DND-41 (cell line): ENCODE results near the gene GNAO1.

Experiments used
- ATAC-seq: fragments of 200-7000 bp; cut with Tn5 transposase; 3 replicates; pipeline ENCODE4 v1.9.1; 2021; ENCODE audit warnings: low read depth; ENCODE audit not compliant: insufficient read depth
- DNase-seq: peaks from one replicate; pipeline ENCODE4 v3.0.0-alpha.2; 2020
- H2AFZ ChIP-seq: 2 replicates; pipeline ENCODE4 v1.6.0; 2012; ENCODE audit warnings: low read depth, low read length
- H3K27ac ChIP-seq: 2 replicates; pipeline ENCODE4 v1.5.1; 2012; ENCODE audit warnings: low read length, inconsistent platforms
- H3K27me3 ChIP-seq: fragments of 200-600 bp; sonication (generic); 2 replicates; pipeline ENCODE4 v1.6.0; 2012; ENCODE audit warnings: low read length, mild to moderate bottlenecking, inconsistent platforms; ENCODE audit not compliant: insufficient read depth, poor library complexity
- H3K36me3 ChIP-seq: 2 replicates; pipeline ENCODE4 v1.5.1; 2012; ENCODE audit warnings: low read length, inconsistent platforms; ENCODE audit not compliant: insufficient read depth
- H3K4me1 ChIP-seq: 2 replicates; pipeline ENCODE4 v1.5.1; 2012; ENCODE audit warnings: mild to moderate bottlenecking, low read length; ENCODE audit not compliant: insufficient read depth
- H3K4me2 ChIP-seq: 2 replicates; pipeline ENCODE4 v1.6.0; 2012; ENCODE audit warnings: mild to moderate bottlenecking, moderate library complexity, low read length, inconsistent platforms; ENCODE audit not compliant: insufficient read depth
- H3K4me3 ChIP-seq, 2 experiments: fragments of 200-600 bp in 1 of 2; shearing (Covaris generic) in 1 of 2; 2 replicates each; pipeline ENCODE4 v1.5.1; 2012 to 2016; ENCODE audit warnings: inconsistent platforms in 2 of 2, low read length in 2 of 2, mild to moderate bottlenecking in 2 of 2, low read depth in 1 of 2, moderate library complexity in 1 of 2
- H3K79me2 ChIP-seq: 2 replicates; pipeline ENCODE4 v1.6.0; 2012; ENCODE audit warnings: low read length, inconsistent platforms; ENCODE audit not compliant: insufficient read depth
- H3K9ac ChIP-seq: 2 replicates; pipeline ENCODE4 v1.6.0; 2012; ENCODE audit warnings: low read depth, mild to moderate bottlenecking, inconsistent platforms, low read length, moderate library complexity
- H3K9me3 ChIP-seq: 2 replicates; pipeline ENCODE4 v1.5.1; 2012; ENCODE audit warnings: low read length, moderate library complexity, mild to moderate bottlenecking, inconsistent platforms; ENCODE audit not compliant: insufficient read depth, severe bottlenecking
- H4K20me1 ChIP-seq: 2 replicates; pipeline ENCODE4 v1.6.0; 2012; ENCODE audit warnings: low read length; ENCODE audit not compliant: insufficient read depth
- CTCF ChIP-seq: IDR thresholded peaks from 2 replicates; pipeline ENCODE4 v1.5.1; 2012; ENCODE audit warnings: borderline replicate concordance, low read length, moderate library complexity, mild to moderate bottlenecking; ENCODE audit not compliant: poor library complexity, severe bottlenecking; ENCODE audit errors: extremely low read depth
- EZH2 ChIP-seq: IDR thresholded peaks from 3 replicates; pipeline ENCODE4 v1.6.1; 2012; ENCODE audit warnings: borderline replicate concordance, low read depth, mild to moderate bottlenecking, moderate library complexity, low read length, inconsistent platforms; ENCODE audit not compliant: severe bottlenecking

GNAO1 gene

GRCh38 chr16:56362706-56363105, 171.4 kb downstream of the GNAO1 start:
- no peak for ATAC-seq
- no peak overlapping the region for H3K9ac ChIP-seq
- H3K27ac ChIP-seq, result no peak overlapping the region
- no peaks in the 10 kb centered on the region for H3K27me3 ChIP-seq
- no peak overlapping the region for H3K4me2 ChIP-seq
- peaks cover 67% of the 10 kb centered on the region for H3K36me3 ChIP-seq
- no peaks in the 10 kb centered on the region for H3K79me2 ChIP-seq
- H3K4me3 ChIP-seq, result no peak overlapping the region
- peaks cover 3% of the 10 kb centered on the region; the same call in 1 of the 2 replicates for H4K20me1 ChIP-seq
- no peak for DNase-seq
- no peak overlapping the region for H2AFZ ChIP-seq
- TF ChIP-seq CTCF (no peak), EZH2 (no peak)
- H3K9me3 ChIP-seq, result no peaks in the 10 kb centered on the region
- H3K4me1 ChIP-seq, result no peaks in the 10 kb centered on the region

GRCh38 chr16:56363181-56363716, 172.0 kb downstream of the GNAO1 start:
- ATAC-seq, result no peak
- Histone ChIP-seq H3K27ac (no peak overlapping the region), H3K4me2 (no peak overlapping the region), H3K4me3 (no peak overlapping the region), H4K20me1 (peaks cover 3% of the 10 kb centered on the region; the same call in 1 of the 2 replicates), H2AFZ (no peak overlapping the region), H3K4me1 (no peaks in the 10 kb centered on the region), H3K9me3 (no peaks in the 10 kb centered on the region), H3K27me3 (no peaks in the 10 kb centered on the region), H3K9ac (no peak overlapping the region), H3K79me2 (no peaks in the 10 kb centered on the region), H3K36me3 (peaks cover 72% of the 10 kb centered on the region)
- DNase-seq, result no peak
- TF ChIP-seq CTCF (no peak), EZH2 (no peak)

DNA sequence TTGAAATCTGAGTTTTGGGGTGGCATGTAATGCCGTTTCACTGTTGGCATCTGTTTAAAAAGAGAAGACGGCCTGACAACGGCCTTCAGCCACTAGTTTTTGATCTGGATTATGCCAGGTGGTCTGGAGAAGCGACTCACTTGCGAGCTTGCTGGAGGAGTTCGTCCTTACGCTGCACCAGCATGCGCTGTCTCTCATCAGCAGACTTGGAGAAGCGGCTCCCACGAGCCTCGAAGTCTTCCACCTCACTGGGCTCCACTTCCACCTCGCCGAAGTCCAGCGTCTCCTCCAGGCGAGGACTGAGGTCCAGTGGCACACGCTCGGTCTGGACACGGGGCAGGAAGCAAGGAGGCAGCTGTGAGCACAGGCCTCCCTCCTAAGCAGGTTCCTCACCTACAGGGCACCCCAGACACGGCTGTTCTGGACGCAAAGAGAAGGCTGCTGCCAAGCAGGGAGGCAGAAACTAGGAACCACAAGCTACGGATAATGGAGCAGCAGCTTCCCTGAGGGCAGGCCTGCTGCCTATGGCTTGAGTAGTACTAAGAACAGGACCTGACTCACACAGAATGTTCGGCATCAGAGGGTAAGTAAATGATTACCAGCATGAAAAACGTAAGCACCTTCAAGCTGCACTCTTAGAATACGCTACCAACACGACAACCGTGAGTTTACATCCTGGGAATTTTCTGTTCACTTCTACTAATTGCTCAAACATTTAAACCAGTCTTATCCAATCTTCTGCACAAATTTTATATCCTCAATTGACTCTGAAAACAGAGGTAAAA, 172.7 kb downstream of the GNAO1 start:
- no peak overlapping the region for H2AFZ ChIP-seq
- no peak for DNase-seq
- H4K20me1 ChIP-seq, result peaks cover 3% of the 10 kb centered on the region; the same call in 1 of the 2 replicates
- H3K4me3 ChIP-seq, result no peak overlapping the region
- H3K27ac ChIP-seq, result no peak overlapping the region
- no peak overlapping the region for H3K4me2 ChIP-seq
- H3K79me2 ChIP-seq, result no peaks in the 10 kb centered on the region
- no peaks in the 10 kb centered on the region for H3K27me3 ChIP-seq
- no peaks in the 10 kb centered on the region for H3K4me1 ChIP-seq
- peaks cover 79% of the 10 kb centered on the region for H3K36me3 ChIP-seq
- ATAC-seq, result no peak
- no peak for TF ChIP-seq EZH2
- no peak for TF ChIP-seq CTCF
- H3K9ac ChIP-seq, result no peak overlapping the region
- H3K9me3 ChIP-seq, result no peaks in the 10 kb centered on the region
